ENCODE results near the gene C9orf43.

The C9orf43 gene

GRCh38 chr9:113477058-113477457 is 66.5 kb downstream of the C9orf43 start:
- peaks cover 3% of the 10 kb centered on the region for H3K27me3 ChIP-seq (ENCODE audit: insufficient read depth, poor library complexity, severe bottlenecking)
- TF ChIP-seq GABPA (IDR thresholded peaks at IDR 0.05; ENCODE audit: low read depth) (no peak), POLR2AphosphoS5 (IDR thresholded peaks at IDR 0.05; ENCODE audit: low read depth) (no peak), CTCF (IDR thresholded peaks at IDR 0.05; ENCODE audit: insufficient read depth, low read length) (no peak), SPI1 (IDR thresholded peaks at IDR 0.05; ENCODE audit: borderline replicate concordance, low read depth) (no peak), REST (IDR thresholded peaks at IDR 0.05; ENCODE audit: insufficient replicate concordance, low read depth) (no peak)
- DNase-seq (ENCODE audit: low read depth in 1 of 2, low spot score in 1 of 2): no peak

GRCh38 chr9:113477661-113478060 is 67.1 kb downstream of the C9orf43 start:
- H3K27ac ChIP-seq (replicated peaks): no peak overlapping the region
- peaks cover 3% of the 10 kb centered on the region for H3K27me3 ChIP-seq (ENCODE audit: insufficient read depth, poor library complexity, severe bottlenecking)
- no peak for TF ChIP-seq POLR2AphosphoS5 (IDR thresholded peaks at IDR 0.05; ENCODE audit: low read depth)
- TF ChIP-seq REST (IDR thresholded peaks at IDR 0.05; ENCODE audit: insufficient replicate concordance, low read depth): no peak
- no peak for TF ChIP-seq SPI1 (IDR thresholded peaks at IDR 0.05; ENCODE audit: borderline replicate concordance, low read depth)
- no peak for TF ChIP-seq CTCF (IDR thresholded peaks at IDR 0.05; ENCODE audit: insufficient read depth, low read length)
- no peak for TF ChIP-seq GABPA (IDR thresholded peaks at IDR 0.05; ENCODE audit: low read depth)
- no peak for DNase-seq (ENCODE audit: low read depth in 1 of 2, low spot score in 1 of 2)
- no peak overlapping the region for H3K4me3 ChIP-seq (replicated peaks; ENCODE audit: insufficient read depth, low read length)

More at GRCh38 chr9:113477058-113477457, 66.5 kb downstream of the C9orf43 start:
- no peak overlapping the region for H3K27ac ChIP-seq (replicated peaks)
- H3K4me3 ChIP-seq (replicated peaks; ENCODE audit: insufficient read depth, low read length): no peak overlapping the region

GRCh38 chr9:113479174-113479621 is 68.7 kb downstream of the C9orf43 start:
- no peak for DNase-seq (ENCODE audit: low read depth in 1 of 2, low spot score in 1 of 2)
- Histone ChIP-seq H3K4me3 (replicated peaks; ENCODE audit: insufficient read depth, low read length) (no peak overlapping the region), H3K27ac (replicated peaks) (no peak overlapping the region), H3K27me3 (ENCODE audit: insufficient read depth, poor library complexity, severe bottlenecking) (peaks cover 3% of the 10 kb centered on the region)
- TF ChIP-seq GABPA (IDR thresholded peaks at IDR 0.05; ENCODE audit: low read depth): no peak
- TF ChIP-seq SPI1 (IDR thresholded peaks at IDR 0.05; ENCODE audit: borderline replicate concordance, low read depth): no peak
- TF ChIP-seq REST (IDR thresholded peaks at IDR 0.05; ENCODE audit: insufficient replicate concordance, low read depth): no peak
- TF ChIP-seq POLR2AphosphoS5 (IDR thresholded peaks at IDR 0.05; ENCODE audit: low read depth): no peak
- TF ChIP-seq CTCF (IDR thresholded peaks at IDR 0.05; ENCODE audit: insufficient read depth, low read length): no peak

All from HL-60 (cell line).